Panc1 (cell line): ENCODE measurements around the gene PDCD11. TPM values are rescaled to one million over a fixed set of nuclear protein-coding genes. Genes with fewer than 3 reads are reported as not detected.

Source experiments
- ATAC-seq: fragments of 200-7000 bp; cut with Tn5 transposase; 2 replicates; pipeline ENCODE4 v1.9.1; 2020; ENCODE audit warnings: mild to moderate bottlenecking, moderate library complexity
- BruUV-seq: library from RNA; stranded (reverse); fragments of 400-500 nt; replicated peaks from 2 replicates; lab custom pipeline; 2021; lab: Mats Ljungman, UMichigan
- CTCF ChIA-PET: fragments of 300-600 bp; sonication (Branson Sonifier 250); formaldehyde crosslinking; loops from one replicate; lab custom pipeline; 2022; ENCODE audit warnings: antibody characterized with exemption; lab: Charles Lee
- POLR2A ChIA-PET: fragments of 300-600 bp; sonication (Branson Sonifier 250); formaldehyde crosslinking; loops from one replicate; lab custom pipeline; 2022; ENCODE audit warnings: antibody characterized with exemption; lab: Charles Lee
- DNase-seq: peaks from one replicate; pipeline ENCODE4 v3.0.0-alpha.2; 2010; ENCODE audit warnings: low read depth, low spot score
- H3K27ac ChIP-seq: 2 replicates; pipeline ENCODE4 v1.5.1; 2011; ENCODE audit warnings: mild to moderate bottlenecking, low read length, inconsistent platforms
- H3K27me3 ChIP-seq: fragments of 200-500 bp; sonication (Bioruptor generic); 2 replicates; pipeline ENCODE4 v1.6.0; 2014; ENCODE audit warnings: low read length, inconsistent platforms; ENCODE audit not compliant: control insufficient read depth, insufficient read depth
- H3K36me3 ChIP-seq: fragments of 200-500 bp; sonication (Bioruptor generic); 2 replicates; pipeline ENCODE4 v1.5.1; 2014; ENCODE audit warnings: inconsistent platforms, mild to moderate bottlenecking, low read length, moderate library complexity; ENCODE audit not compliant: control insufficient read depth, insufficient read depth
- H3K4me1 ChIP-seq: 2 replicates; pipeline ENCODE4 v1.5.1; 2011; ENCODE audit warnings: inconsistent platforms, mild to moderate bottlenecking, low read length, moderate library complexity; ENCODE audit not compliant: control insufficient read depth, insufficient read depth
- H3K4me3 ChIP-seq, 2 experiments: 2 replicates each; pipeline ENCODE4 v1.5.1; 2011 to 2012; ENCODE audit warnings: low read depth in 2 of 2, low read length in 2 of 2, mild to moderate bottlenecking in 2 of 2, inconsistent platforms in 1 of 2, moderate library complexity in 1 of 2
- H3K9me3 ChIP-seq: fragments of 200-500 bp; sonication (Bioruptor generic); 2 replicates; pipeline ENCODE4 v1.5.1; 2014; ENCODE audit warnings: low read depth, mild to moderate bottlenecking, inconsistent platforms, low read length, moderate library complexity; ENCODE audit not compliant: control insufficient read depth, insufficient read depth
- CTCF ChIP-seq: fragments of 450-650 bp; IDR thresholded peaks from 2 replicates; pipeline ENCODE4 v1.5.1; 2017; ENCODE audit warnings: mild to moderate bottlenecking
- POLR2AphosphoS5 ChIP-seq: IDR thresholded peaks from 2 replicates; pipeline ENCODE4 v1.6.1; 2012; ENCODE audit warnings: mild to moderate bottlenecking, low read depth, low read length, moderate library complexity
- SIN3A ChIP-seq: IDR thresholded peaks from 2 replicates; pipeline ENCODE4 v1.6.1; 2012; ENCODE audit warnings: low read depth, mild to moderate bottlenecking, low read length, moderate library complexity, borderline replicate concordance; ENCODE audit not compliant: insufficient read depth
- TCF7L2 ChIP-seq: IDR thresholded peaks from 2 replicates; pipeline ENCODE4 v1.6.1; 2011; ENCODE audit warnings: mild to moderate bottlenecking, low read depth, low read length, inconsistent platforms
- in situ Hi-C: cut with HindIII; loops from 2 replicates; pipeline ENCODE4 v1.10.0; 2016; ENCODE audit warnings: low sequenced_read_pairs, low pct_unique_long_range_greater_than_20kb
- intact Hi-C: fragments of 100-400 bp; cut with micrococcal nuclease; formaldehyde crosslinking; loops from one replicate; pipeline ENCODE4 v1.10.0; 2022; ENCODE audit not compliant: unreplicated experiment
- total RNA-seq: library from RNA; stranded (reverse); gene quantifications from one replicate; pipeline ENCODE4 v1.2.1, GENCODE V29; 2021; ENCODE audit not compliant: unreplicated experiment
- TF ChIP-seq, protein P1 (sequence below), 2 experiments: IDR thresholded peaks; 2 replicates each; pipeline ENCODE4 v1.6.1; 2011 to 2012; ENCODE audit warnings: low read depth in 2 of 2, control low read depth in 1 of 2, low read length in 1 of 2, mild to moderate bottlenecking in 1 of 2, moderate library complexity in 1 of 2; ENCODE audit not compliant: insufficient read depth in 1 of 2

The PDCD11 gene
- total RNA-seq, 1 experiment from 2014 or later: 92.8 TPM

GRCh38 chr10:103466734-103467133 lies 70.3 kb downstream of the PDCD11 start:
- ATAC-seq (no peak), DNase-seq (no peak)
- no peaks in the 10 kb centered on the region for H3K36me3 ChIP-seq
- CTCF ChIA-PET: no interaction called here
- in situ Hi-C loops: no loop called here
- POLR2A ChIA-PET: no interaction called here
- TF ChIP-seq CTCF: no peak
- TF ChIP-seq, protein P1, sequence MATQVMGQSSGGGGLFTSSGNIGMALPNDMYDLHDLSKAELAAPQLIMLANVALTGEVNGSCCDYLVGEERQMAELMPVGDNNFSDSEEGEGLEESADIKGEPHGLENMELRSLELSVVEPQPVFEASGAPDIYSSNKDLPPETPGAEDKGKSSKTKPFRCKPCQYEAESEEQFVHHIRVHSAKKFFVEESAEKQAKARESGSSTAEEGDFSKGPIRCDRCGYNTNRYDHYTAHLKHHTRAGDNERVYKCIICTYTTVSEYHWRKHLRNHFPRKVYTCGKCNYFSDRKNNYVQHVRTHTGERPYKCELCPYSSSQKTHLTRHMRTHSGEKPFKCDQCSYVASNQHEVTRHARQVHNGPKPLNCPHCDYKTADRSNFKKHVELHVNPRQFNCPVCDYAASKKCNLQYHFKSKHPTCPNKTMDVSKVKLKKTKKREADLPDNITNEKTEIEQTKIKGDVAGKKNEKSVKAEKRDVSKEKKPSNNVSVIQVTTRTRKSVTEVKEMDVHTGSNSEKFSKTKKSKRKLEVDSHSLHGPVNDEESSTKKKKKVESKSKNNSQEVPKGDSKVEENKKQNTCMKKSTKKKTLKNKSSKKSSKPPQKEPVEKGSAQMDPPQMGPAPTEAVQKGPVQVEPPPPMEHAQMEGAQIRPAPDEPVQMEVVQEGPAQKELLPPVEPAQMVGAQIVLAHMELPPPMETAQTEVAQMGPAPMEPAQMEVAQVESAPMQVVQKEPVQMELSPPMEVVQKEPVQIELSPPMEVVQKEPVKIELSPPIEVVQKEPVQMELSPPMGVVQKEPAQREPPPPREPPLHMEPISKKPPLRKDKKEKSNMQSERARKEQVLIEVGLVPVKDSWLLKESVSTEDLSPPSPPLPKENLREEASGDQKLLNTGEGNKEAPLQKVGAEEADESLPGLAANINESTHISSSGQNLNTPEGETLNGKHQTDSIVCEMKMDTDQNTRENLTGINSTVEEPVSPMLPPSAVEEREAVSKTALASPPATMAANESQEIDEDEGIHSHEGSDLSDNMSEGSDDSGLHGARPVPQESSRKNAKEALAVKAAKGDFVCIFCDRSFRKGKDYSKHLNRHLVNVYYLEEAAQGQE (IDR thresholded peaks at IDR 0.05; ENCODE audit: insufficient read depth in 1 of 2, low read depth in 2 of 2, low read length in 1 of 2): no peak
- no peak for TF ChIP-seq SIN3A
- TF ChIP-seq TCF7L2: no peak
- no peak for TF ChIP-seq POLR2AphosphoS5
- H3K9me3 ChIP-seq: no peaks in the 10 kb centered on the region
- H3K27ac ChIP-seq: no peak overlapping the region
- intact Hi-C loops: no loop called here
- H3K27me3 ChIP-seq: no peaks in the 10 kb centered on the region; the same call in 1 of the 2 replicates
- H3K4me1 ChIP-seq: no peaks in the 10 kb centered on the region
- no TSS peak for BruUV-seq
- H3K4me3 ChIP-seq: no peak overlapping the region

GRCh38 chr10:103467406-103467805 lies 71.0 kb downstream of the PDCD11 start:
- H3K27me3 ChIP-seq: no peaks in the 10 kb centered on the region; the same call in 1 of the 2 replicates
- H3K4me1 ChIP-seq: no peaks in the 10 kb centered on the region
- in situ Hi-C loops: no loop called here
- H3K36me3 ChIP-seq: no peaks in the 10 kb centered on the region
- no peak for DNase-seq
- TF ChIP-seq POLR2AphosphoS5: no peak
- no peak for TF ChIP-seq TCF7L2
- TF ChIP-seq CTCF: no peak
- no peak for TF ChIP-seq SIN3A
- TF ChIP-seq, protein P1 (IDR thresholded peaks at IDR 0.05; ENCODE audit: insufficient read depth in 1 of 2, low read depth in 2 of 2, low read length in 1 of 2): no peak
- CTCF ChIA-PET: no interaction called here
- POLR2A ChIA-PET: no interaction called here
- no peak overlapping the region for H3K4me3 ChIP-seq
- no TSS peak for BruUV-seq
- no peak for ATAC-seq
- H3K9me3 ChIP-seq: no peaks in the 10 kb centered on the region
- intact Hi-C loops: no loop called here
- no peak overlapping the region for H3K27ac ChIP-seq
